ENCODE data around the gene NT5C2.
"Not testable (repeated sequence)": the region's sequence is repeated elsewhere in the genome, so short reads cannot be mapped to it uniquely, and the experiment has no call there.

NT5C2 gene

DNA sequence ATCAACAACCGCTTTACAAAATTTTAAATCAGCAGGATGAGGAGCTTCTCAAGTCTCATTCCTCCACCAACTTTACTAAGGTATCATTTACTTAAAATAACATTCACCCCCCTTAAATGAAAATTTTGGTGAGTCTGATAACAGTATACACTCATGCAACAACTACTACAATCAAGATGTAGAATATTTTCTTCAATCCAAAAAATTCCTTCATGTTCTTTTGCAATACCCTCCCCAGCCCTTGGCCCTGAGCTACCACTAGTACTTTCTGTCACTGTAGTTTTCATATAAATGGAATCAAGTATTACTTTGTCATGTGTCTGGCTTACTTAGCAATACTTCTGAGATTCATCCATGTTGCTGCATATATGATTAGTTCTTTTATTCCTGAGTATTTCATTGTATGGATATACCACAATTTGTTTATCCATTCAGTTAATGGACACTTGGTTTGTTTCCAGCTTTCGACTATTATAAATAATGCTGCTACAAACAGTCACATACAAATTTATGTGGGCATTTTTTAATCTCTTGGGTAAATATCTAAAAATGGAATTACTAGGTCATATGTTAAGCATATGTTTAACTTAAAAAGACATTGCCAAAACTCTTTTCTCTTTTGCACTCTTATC is 43.0 kb downstream of the NT5C2 start:
- DNase-seq (ENCODE audit: extremely low spot score) = no peak
- POLR2A ChIA-PET = no interaction called here
- TF ChIP-seq, protein P1, sequence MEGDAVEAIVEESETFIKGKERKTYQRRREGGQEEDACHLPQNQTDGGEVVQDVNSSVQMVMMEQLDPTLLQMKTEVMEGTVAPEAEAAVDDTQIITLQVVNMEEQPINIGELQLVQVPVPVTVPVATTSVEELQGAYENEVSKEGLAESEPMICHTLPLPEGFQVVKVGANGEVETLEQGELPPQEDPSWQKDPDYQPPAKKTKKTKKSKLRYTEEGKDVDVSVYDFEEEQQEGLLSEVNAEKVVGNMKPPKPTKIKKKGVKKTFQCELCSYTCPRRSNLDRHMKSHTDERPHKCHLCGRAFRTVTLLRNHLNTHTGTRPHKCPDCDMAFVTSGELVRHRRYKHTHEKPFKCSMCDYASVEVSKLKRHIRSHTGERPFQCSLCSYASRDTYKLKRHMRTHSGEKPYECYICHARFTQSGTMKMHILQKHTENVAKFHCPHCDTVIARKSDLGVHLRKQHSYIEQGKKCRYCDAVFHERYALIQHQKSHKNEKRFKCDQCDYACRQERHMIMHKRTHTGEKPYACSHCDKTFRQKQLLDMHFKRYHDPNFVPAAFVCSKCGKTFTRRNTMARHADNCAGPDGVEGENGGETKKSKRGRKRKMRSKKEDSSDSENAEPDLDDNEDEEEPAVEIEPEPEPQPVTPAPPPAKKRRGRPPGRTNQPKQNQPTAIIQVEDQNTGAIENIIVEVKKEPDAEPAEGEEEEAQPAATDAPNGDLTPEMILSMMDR (IDR thresholded peaks at IDR 0.05; ENCODE audit: control extremely low read depth, extremely low read depth, low read depth, missing control alignments) = no peak
- CTCF ChIA-PET = interaction anchor here (1.2 to 1.5 kb wide), 2 partner anchors 33 to 36 kb away, joined by 3 read pairs; no protein-coding TSS in a partner anchor

DNA sequence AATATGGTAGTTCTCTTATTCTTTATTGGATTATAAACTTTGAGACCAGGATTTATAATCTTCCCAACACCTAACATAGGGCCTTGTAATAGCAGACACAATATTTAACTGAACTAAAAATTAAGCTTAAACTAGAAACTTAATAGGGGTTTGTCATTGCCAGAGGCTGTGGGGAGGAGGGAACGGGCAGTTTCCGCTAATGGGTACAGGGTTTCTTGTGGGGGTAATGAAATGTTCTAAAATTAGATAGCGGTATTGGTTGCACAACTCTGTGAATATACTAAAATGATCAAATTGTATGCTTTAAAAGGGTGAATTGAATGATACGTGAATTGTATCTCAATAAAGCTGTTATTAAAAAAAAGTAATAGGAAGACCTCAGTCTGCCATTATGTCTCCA is 45.4 kb downstream of the NT5C2 start:
- no peak for DNase-seq (ENCODE audit: extremely low spot score)
- CTCF ChIA-PET = interaction anchor here (0.9 kb wide), 1 partner anchor 9 kb away, joined by 3 read pairs; no protein-coding TSS in a partner anchor
- TF ChIP-seq, protein P1 (IDR thresholded peaks at IDR 0.05; ENCODE audit: control extremely low read depth, extremely low read depth, low read depth, missing control alignments) = no peak
- POLR2A ChIA-PET = no interaction called here

DNA sequence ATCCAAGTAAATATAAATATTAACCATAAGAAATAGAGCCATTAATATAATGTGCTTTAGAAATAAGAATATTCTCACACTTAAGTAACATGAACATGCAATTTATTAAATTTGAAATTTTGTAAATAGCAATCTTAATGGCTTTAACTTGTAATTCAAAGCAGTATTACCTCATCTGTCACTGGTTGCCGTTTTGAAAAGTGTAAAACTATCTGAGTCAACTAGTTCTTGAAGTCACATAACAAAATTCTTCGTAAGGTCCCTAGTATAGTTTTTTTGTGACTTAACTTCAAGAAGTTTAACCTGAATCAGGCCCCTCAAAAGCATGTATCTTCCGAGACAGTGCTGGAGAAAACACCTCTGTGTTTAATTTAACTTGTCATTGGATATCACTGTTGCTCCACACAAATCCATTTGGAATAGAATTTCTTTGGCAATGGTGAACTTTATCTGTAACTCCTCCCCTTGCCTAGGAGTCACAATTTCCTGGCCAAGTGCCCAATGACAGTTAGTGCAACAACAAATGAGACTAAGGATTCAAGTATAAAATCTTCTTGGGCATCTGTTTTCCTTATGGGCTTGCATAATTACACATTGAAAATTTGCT is 47.1 kb downstream of the NT5C2 start:
- no peak for DNase-seq (ENCODE audit: extremely low spot score)
- CTCF ChIA-PET = interaction anchor here (3.1 kb wide), 1 partner anchor 9 kb away, joined by 9 read pairs; no protein-coding TSS in a partner anchor
- POLR2A ChIA-PET = no interaction called here
- TF ChIP-seq, protein P1 (IDR thresholded peaks at IDR 0.05; ENCODE audit: control extremely low read depth, extremely low read depth, low read depth, missing control alignments) = no peak

DNA sequence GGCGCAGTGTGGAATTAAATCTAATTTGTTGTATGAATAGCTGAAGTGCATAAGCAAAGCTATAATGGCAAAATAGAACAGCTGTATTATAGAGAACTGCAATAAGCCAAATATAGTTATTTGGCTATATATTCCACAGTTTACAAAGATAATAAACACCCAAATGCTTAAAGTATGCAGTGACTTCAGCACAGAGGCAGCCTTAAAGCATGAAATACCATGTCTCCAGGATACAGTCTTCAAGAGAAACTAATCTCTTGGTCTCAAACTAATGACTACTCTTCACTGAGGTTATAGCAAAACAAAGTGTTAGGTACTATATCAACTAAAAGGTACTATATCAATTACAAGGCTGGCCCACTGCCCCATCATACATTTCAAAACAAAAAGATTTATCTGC is 48.0 kb downstream of the NT5C2 start:
- CTCF ChIA-PET = interaction anchor here (0.8 to 3.1 kb wide), 6 partner anchors 10 to 81 kb away, joined by 3 to 9 read pairs (median 4); no protein-coding TSS in a partner anchor
- DNase-seq (ENCODE audit: extremely low spot score) = no peak
- TF ChIP-seq, protein P1 (IDR thresholded peaks at IDR 0.05; ENCODE audit: control extremely low read depth, extremely low read depth, low read depth, missing control alignments) = no peak
- POLR2A ChIA-PET = no interaction called here

DNA sequence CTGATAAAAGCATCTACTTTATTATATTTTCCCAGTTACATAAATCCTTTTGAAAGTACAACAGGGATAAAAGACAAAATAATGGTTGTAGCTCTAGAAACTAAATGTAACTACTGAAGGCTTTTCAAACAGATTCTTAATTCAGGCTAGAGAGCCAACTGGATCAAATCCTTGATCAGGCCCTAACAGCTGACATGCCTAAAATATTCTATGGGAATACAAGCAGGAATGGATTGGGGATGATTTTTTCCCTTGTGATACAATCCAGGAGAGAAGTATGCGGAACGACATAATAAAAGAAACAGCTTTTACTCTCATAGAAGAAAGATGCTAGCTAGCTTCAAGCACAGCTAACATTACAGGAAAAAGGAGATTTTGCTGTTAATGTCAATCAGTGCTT is 49.0 kb downstream of the NT5C2 start:
- POLR2A ChIA-PET = no interaction called here
- CTCF ChIA-PET = interaction anchor here (0.8 to 3.1 kb wide), 6 partner anchors 11 to 100 kb away, joined by 3 to 9 read pairs (median 3); no protein-coding TSS in a partner anchor
- no peak for DNase-seq (ENCODE audit: extremely low spot score)
- TF ChIP-seq, protein P1 (IDR thresholded peaks at IDR 0.05; ENCODE audit: control extremely low read depth, extremely low read depth, low read depth, missing control alignments) = no peak

DNA sequence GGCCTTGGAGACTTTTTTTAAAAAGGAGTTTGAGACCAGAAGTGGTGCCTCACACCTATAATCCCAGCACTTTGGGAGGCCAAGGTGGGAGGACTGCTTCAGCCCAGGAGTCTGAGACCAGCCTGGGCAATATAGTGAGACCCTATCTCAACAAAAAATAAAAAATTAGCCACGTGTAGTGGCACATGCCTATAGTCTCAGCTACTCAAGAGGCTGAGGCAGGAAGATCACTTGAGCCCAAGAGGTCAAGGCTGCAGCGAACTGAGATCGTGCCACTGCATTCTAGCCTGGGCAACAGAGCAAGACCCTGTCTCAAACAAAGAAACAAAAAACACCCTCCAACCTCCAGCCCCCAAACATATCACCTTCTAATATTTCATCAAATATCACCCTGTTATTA is 49.4 kb downstream of the NT5C2 start:
- ChIA-PET POLR2A (interaction anchor here (0.6 kb wide), 1 partner anchor 27 kb away, joined by 3 read pairs; no protein-coding TSS in a partner anchor), CTCF (interaction anchor here (0.8 to 3.1 kb wide), 6 partner anchors 11 to 101 kb away, joined by 3 to 9 read pairs (median 4); no protein-coding TSS in a partner anchor)
- DNase-seq (ENCODE audit: extremely low spot score) = not testable (repeated sequence)

DNA sequence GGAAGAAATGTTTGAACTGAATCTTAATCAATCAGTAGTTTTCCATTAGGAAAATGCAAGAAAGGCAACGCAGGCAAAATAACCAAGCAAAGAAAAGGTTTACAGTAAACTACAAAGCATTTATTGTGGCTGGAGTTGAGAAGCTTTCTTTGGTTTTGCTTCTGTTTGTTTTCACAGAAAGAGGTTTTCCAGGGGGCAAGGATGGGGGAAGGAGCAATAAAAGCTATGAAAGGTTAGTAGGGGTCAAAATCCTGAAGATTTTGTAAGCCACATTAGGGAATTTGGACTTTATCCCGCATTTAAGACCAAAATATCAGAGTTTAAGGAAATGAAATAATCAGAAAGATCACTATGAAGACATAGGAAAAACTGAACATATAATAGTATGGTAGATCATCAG is 51.1 kb downstream of the NT5C2 start:
- ChIA-PET CTCF (interaction anchor here (0.9 to 1.4 kb wide), 3 partner anchors 11 to 240 kb away, joined by 3 read pairs; no protein-coding TSS in a partner anchor), POLR2A (no interaction called here)
- no peak for DNase-seq (ENCODE audit: extremely low spot score)
- TF ChIP-seq, protein P1 (IDR thresholded peaks at IDR 0.05; ENCODE audit: control extremely low read depth, extremely low read depth, low read depth, missing control alignments) = no peak

Data from GM10248 (cell line).